ENCODE data around the gene PCDH1.

DNA sequence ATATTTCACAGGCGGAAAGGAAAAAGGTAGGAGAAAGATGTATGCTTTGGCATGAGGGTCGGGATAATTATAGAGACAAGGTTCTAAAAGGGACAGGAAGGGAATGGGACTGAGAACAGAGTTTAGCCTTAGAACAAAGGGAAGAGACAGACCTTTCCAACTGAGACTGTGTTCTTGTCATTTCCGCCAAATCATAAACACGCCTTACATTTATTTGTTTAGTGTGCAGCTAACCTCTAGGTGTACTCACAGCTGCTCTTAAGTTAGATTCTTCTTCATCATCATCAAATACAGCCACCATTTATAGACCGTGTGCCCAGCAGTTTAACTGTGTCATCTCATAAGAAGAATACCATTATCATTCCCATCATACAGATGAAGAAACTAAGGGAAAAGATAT is 39.5 kb upstream of the PCDH1 start:
- no peak for TF ChIP-seq EZH2 (IDR thresholded peaks at IDR 0.05; ENCODE audit: low read depth, low read length, severe bottlenecking)
- no peak for TF ChIP-seq POLR2AphosphoS5 (IDR thresholded peaks at IDR 0.05; ENCODE audit: low read depth, low read length)
- TF ChIP-seq CREB1 (IDR thresholded peaks at IDR 0.05) = no peak
- TF ChIP-seq CTCF (IDR thresholded peaks at IDR 0.05; ENCODE audit: control extremely low read depth in 1 of 3, insufficient read depth in 1 of 3, low read depth in 1 of 3, low read length in 3 of 3) = no peak
- TF ChIP-seq YY1 (IDR thresholded peaks at IDR 0.05; ENCODE audit: low read depth, low read length) = no peak
- TF ChIP-seq RXRA (IDR thresholded peaks at IDR 0.05; ENCODE audit: insufficient read depth, low read depth, low read length) = no peak
- no peak for TF ChIP-seq CBX8 (IDR thresholded peaks at IDR 0.05; ENCODE audit: borderline replicate concordance, low read depth, low read length)
- TF ChIP-seq POLR2A (IDR thresholded peaks at IDR 0.05; ENCODE audit: control extremely low read depth in 1 of 2, low read depth in 2 of 2, low read length in 2 of 2) = no peak
- TF ChIP-seq EP300 (IDR thresholded peaks at IDR 0.05; ENCODE audit: borderline replicate concordance in 1 of 2, low read depth in 2 of 2, low read length in 2 of 2) = no peak
- TF ChIP-seq RNF2 (IDR thresholded peaks at IDR 0.05; ENCODE audit: borderline replicate concordance, low read depth, low read length, missing control alignments, poor library complexity, severe bottlenecking) = no peak
- no peak for TF ChIP-seq CEBPB (IDR thresholded peaks at IDR 0.05; ENCODE audit: low read depth, low read length)

Measured in H1 (cell line).